ENCODE measurements around the gene COL6A5.

The COL6A5 gene

GRCh38 chr3:130522399-130522798, 176.9 kb downstream of the COL6A5 start:
- DNase-seq, result no peak

DNA sequence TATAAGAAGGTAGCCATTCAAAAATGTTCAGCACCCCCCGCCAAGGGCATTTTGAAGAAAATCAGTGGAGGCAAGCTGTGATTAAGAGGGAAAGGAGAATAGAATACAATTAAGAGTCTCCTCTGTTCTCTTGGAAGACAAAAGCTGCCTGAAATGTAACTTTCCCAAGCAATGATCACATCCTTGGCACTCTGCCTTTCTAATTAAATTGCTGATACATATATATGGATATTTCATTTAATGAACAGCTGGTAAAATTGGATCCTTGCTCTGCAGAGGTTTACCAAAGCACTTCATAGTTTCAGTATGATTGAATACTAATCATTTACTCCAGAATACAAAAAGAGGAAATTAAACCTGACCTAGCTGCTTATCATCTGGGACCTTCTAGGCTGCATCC, 182.0 kb downstream of the COL6A5 start:
- no peak for DNase-seq

GRCh38 chr3:130528120-130528519, 182.6 kb downstream of the COL6A5 start:
- DNase-seq, result no peak

DNA sequence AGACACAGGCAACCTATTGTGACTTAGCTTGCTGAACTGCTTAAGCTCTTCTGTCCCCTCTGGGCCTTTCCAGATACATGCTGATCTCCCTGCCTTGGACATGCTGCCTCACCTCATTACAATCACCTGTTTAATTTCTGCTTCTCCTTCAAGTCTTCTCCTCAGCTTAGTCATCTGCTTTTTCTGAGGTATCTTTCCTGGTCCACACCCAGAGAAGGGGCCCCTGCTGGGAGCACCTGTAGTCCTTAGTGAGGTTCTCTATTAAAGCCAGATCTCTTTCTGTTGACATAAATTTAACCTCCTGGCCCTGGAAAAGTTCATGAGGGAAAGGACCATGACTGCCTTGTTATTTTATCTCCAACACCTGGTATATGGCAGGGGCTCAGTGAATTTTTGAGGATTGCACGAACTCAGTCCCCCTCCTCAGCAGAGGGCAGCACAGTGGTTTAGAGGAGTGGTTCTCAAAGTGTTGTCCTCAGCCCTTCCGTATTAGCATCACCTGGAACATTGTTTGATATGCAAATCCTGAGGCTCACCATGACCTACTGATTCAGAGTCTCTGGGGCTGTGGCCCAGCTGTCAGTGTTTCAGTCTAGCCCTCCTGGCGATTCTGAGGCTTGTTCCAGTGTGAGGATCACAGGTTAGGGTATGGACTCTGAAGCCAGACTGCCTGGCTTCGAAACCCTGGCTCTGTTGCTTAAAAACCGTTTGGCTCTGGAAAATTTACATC, 184.2 kb downstream of the COL6A5 start:
- no peak for DNase-seq

DNA sequence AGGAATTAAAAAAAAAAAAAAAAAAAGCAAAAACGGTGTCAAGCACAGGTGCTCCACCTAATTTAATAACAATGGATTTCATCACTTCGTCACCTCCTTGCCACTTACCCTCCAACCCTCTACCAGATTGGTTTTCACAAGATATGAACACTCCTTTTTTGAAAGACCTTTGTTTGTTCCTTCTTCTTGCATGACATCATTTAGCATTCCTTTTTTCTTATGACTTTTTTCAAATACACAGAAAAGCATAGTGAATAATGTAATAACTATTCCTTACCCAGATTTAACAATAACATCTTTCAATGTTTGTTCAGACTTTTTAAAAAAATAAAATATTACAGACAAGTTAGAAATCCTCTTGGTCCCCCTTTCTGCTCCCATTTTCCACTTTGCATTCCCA, 187.8 kb downstream of the COL6A5 start:
- DNase-seq, result no peak
